ENCODE results near the gene RGMB.

The RGMB gene

DNA sequence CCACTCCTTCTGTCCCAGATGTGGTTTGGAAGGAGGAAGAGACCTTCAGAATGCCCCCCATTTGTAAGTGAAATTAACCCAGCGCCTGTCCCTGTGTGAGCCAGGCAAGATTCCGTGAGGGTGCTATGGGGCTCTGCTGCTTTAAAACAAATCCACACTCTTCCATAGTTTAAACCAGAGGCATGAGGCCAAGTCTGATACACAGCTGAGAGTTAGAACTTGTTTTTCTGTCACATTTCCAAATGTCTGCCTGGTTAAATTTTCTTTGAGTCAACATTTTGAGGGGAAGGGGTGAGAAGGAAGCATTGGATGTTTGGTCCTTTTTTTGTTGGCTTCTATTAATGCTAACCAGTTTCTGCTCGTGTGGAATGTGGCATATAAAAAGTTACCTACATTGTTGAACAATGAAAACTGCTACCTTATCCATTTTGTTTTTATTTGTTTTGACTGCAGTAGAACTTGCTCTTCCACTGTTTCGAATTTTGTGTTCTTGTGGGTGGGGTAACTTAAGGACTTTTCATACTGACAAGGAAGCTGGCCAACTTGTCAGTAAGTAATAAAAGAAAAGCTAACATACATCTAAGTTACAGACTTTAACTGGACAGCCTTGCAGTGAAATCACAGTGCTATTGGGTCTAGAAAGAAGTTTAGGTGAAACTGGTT lies 12.9 kb downstream of the RGMB start:
- no peak for DNase-seq

GRCh38 chr5:98787131-98787719 lies 13.8 kb downstream of the RGMB start:
- DNase-seq, result no peak

GRCh38 chr5:98789029-98789428 lies 15.6 kb downstream of the RGMB start:
- no peak for DNase-seq

GRCh38 chr5:98791001-98791519 lies 17.6 kb downstream of the RGMB start:
- DNase-seq, result no peak

GRCh38 chr5:98791898-98792580 lies 18.6 kb downstream of the RGMB start:
- DNase-seq, result no peak

- no peak for DNase-seq
These were observed 19.8 kb downstream of the RGMB start for GRCh38 chr5:98793223-98793622.

GRCh38 chr5:98794001-98794400 lies 20.5 kb downstream of the RGMB start:
- no peak for DNase-seq

DNA sequence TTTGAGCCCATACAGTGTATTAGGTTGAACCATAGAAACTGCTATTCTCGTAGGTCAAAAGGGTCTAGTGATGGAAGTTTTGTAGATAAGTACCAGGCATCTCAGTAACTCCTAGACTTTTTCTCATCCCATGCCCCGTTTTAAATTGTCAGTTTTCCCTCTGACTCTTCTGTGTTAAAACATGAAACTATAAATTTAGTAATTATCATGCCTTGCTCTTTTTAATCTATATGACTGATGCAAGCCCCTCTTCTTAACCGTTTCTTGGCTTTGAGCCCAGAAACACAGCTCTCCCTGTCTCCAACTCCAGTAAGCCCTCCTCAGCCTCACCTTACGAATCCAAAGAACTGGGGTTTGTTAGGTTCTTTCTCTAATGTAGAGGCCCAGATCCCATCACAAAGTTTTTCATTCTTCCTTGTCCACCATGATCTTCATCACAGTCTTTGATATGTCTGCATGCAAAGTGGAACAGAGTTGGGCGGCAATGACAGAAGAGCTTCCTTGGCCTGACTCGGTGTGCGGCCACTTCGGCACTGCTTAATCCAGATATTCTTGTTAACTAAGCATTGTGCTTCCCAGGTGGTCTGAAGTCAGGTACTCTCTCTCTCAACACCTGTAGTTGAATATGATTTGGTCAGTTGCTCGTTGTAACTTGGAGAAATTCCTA lies 21.1 kb downstream of the RGMB start:
- no peak for DNase-seq

DNA sequence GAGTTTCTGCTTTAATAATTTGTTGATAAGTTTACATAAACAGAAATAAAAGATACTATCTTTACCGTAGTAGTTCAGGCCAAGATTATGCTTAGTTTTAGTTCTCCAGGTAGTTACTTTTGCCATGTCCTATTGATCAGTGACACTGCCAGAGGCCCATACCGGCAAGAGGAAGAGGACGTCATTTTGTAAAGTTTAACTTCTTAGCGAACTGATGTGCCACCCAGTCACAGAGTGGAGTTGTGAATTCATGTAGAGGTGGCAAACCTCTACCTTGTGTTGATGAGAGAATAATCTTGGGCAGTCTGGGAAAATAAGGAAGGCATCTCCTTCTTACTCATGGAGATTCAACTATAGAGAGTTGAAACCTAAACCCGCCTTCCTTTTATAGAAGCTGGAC lies 21.8 kb downstream of the RGMB start:
- no peak for DNase-seq

DNA sequence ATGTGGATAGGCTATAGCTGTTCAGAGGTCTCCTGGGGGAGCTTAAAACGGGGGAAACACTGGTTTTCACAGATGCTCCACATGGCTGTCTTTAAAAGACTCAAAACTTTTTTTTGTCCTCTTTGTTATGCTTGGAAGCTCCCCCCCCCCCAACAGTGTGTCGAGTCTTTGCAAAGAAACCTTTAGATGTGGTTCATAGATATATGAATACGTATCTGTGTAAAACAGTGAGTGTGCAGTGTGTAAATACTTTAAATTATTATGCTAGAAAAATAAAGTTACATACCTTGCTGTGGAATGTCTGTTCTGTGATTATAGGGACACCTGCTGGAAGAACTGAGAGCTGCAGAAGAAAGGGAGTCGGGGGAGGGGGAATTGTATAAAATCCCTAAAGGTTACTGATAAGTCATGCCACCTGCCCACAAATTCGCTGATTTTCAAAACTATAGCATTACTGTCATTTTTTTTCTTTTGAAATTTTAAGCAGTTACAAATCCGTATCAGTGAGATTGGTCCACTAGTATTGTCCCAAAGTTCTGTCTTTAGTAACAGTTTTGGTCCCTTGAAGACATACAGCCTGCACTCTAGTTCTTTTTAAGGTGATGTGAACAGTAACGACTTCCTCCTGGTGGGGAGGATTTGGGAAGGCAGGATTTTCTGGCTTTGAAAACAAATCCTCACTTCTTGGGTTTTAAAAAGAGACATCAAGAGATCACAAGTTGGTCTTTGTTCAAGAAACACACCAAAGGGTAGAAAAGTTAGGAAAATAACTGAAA lies 22.9 kb downstream of the RGMB start:
- DNase-seq, result peak; percentile 56

DNA sequence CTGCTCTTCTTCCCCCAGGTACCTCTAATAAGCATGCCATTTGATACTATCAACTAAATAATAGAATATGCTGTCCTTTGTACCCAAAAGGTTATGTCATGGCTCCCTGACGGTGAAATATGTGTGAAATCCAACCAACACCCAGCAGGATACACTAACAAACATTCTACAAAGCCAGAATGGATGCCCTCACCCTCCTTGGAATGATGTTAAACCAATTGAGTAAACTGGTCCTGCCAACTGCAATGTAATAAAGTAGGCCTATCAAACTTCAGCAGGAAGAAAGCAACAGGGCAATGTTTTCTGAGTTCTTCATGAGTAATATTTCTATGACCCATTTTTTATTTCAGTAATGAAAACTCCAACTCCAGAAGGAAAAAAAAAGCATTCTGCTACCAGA lies 24.9 kb downstream of the RGMB start:
- no peak for DNase-seq

DNA sequence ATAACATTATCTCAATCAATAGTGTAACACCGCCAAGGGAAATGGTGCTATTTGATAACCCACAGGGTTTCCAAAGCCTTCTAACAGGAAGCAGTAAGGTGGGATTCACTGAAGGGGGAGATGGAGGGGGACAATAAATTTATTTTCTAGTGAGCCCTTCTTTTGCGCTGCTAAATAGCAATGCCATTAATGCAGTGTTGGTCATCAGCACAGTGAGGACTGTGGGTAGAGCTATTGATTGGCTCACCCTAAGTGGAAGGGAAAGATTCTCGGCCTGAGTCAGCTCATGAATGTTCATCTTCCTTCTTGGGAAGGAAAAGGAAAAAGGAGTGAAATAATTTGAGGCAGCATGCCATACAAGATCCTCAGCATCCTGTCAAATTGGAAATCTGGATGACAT lies 25.4 kb downstream of the RGMB start:
- no peak for DNase-seq

GRCh38 chr5:98804066-98804465 lies 30.6 kb downstream of the RGMB start:
- DNase-seq, result no peak

- DNase-seq, result no peak
These were observed 31.6 kb downstream of the RGMB start for GRCh38 chr5:98805070-98805469.

DNA sequence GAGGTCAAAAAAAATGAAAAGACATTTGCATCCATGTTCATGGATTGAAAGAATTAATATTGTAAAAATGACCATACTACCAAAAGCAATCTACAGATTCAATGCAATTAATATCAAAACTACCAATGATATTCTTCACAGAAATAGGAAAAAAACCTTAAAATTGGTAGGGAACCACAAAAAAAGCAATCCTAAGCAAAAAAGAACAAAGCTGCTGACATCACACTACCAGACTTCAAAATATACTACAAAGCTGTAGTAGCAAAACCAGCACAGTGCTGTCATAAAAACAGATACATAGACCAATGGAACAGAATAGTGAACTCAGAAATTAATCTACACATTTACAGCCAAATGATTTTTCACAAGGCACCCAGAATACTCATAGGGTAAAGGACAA lies 34.3 kb downstream of the RGMB start:
- no peak for DNase-seq

DNA sequence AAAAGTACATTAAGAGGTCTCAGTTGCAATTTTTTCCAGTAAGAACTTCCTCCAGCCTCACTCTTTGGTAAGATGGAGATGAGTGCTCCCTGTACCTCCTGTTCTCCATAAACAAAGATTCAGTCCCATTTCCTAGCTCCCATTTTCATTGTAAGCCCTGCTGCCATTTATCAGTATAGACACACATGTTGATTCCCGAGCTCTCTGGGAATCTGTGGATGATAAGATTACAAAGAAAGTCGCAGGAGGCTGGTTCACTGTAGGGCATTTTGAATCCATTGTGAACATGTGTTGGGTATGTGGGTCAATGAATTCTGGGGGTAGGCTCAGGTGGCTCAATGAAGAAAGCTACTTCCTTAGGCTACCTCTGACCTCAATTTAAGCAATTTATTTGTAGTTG lies 36.7 kb downstream of the RGMB start:
- no peak for DNase-seq

DNA sequence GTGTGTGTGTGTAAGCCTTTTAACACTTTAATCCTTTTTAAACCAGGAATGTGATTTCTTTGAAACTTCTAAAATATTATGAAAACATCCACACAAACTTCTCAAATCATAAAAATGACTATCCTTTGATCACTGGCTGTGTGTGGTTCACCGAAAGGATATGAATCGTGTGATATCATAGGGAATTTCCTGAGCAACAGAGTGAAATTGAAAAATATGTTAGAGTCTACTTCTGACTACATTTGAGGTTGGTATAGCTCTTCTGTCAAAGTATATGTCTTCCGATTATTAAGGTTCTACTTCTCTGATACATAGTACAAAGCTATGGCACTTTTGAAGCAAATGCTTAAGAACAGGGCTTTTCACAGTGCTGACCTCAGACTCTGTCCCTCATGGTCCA lies 40.3 kb downstream of the RGMB start:
- DNase-seq, result no peak

GRCh38 chr5:98816582-98817222 lies 43.2 kb downstream of the RGMB start:
- DNase-seq, result no peak

DNA sequence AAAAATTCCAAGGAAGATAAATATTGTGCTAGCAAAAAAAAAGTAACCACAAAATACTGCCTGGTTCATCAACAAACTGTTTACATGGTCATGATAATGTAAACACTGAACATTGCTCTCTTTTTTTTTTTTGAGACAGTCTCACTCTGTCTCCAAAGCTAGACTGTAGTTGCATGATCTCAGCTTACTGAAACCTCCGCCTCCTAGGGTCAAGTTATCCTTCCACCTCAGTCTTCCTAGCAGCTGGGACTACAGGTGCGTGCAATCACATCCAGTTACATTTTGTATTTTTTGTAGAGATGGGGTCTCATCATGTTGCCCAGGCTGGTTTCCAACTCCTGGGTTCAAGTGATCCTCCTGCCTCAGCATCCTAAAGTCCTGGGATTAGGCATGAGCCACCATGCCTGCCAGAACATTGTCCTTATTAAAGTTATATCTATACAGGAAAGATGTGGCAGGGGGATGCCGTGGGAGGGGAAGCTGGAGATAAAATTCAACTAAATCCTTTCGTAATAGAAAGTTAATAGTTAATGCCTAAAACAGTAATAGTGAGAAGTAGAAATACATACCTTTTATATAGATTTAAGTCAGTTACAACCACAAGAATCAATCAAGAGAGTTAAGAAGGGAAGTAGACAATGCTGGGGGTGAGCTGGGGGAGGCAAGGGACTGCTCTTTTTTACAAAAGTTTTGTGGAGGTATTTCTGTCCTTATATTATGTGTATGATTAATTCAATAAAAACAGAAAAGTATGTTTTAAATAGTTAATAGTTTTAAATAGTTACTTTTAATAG lies 52.3 kb downstream of the RGMB start:
- DNase-seq, result no peak

- DNase-seq, result no peak
These were observed 53.7 kb downstream of the RGMB start for GRCh38 chr5:98827161-98827560.

DNA sequence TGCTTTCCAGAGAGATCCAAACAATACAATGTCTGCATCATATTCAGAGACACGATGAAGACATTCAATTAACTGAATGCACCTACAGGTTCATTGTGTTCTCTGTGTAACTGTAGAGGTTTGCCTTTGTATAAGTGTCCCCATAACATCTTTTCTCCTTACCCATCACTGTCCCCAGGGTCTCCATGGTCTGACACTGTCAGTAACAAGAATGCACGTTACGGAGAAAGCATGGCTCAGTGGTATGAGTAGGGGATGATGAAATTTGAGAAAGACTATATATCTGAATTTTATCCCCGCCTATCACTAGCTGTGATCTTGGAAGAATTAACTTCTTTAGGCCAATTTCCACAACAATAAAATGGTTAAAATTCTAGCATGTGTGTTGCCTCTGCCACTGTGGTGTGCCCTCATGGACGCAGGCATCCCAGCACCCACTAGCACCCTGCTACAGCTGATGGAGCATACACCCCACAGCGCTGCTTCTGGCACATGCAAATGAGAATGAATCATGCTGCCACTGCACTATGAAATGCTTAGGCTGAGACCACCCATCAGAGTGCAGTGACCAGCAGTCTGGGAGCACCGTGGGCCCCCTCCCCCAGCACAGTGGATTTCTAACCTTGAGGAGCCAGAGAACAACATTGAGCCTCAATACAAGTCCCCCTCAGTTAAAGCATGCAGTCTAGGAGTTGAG lies 54.3 kb downstream of the RGMB start:
- no peak for DNase-seq

Data from stimulated activated CD8-positive, alpha-beta memory T cell treated with anti-CD3 and anti-CD28 coated beads, Interleukin-4, amount 100 ng/mL, for 48 hours (primary cell).